ENCODE results near the gene NCF1.
"Not testable (repeated sequence)": the region's sequence is repeated elsewhere in the genome, so short reads cannot be mapped to it uniquely, and the experiment has no call there.

The NCF1 gene

DNA sequence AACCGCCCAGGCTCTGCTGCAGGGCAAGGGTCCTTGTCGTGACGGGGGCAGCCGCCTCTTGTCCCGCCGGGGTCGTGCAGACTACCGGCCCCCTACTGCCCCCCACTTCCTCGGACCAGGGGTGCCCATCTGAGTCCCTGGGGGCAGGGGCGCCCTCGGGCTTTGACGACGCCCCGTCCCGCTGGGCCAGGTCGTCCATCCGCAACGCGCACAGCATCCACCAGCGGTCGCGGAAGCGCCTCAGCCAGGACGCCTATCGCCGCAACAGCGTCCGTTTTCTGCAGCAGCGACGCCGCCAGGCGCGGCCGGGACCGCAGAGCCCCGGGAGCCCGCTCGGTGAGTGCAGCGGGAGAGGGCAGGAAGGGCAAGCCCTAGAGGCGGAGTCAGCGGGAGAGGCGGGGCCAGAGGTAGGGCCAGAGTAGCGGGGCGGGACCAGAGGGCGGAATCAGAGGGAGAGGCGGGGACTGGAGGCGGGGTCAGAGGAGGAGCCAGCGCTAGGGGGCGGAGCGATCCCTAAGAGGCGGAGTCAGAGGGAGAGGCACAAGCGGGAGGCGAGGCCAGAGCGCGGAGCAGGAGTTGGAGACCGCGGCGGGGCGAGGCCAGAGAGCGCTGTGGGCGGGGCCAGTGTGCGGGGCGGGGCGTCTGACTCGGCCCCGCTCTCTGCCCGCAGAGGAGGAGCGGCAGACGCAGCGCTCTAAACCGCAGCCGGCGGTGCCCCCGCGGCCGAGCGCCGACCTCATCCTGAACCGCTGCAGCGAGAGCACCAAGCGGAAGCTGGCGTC, 14.7 kb downstream of the NCF1 start:
- DNase-seq: peak; percentile 95

DNA sequence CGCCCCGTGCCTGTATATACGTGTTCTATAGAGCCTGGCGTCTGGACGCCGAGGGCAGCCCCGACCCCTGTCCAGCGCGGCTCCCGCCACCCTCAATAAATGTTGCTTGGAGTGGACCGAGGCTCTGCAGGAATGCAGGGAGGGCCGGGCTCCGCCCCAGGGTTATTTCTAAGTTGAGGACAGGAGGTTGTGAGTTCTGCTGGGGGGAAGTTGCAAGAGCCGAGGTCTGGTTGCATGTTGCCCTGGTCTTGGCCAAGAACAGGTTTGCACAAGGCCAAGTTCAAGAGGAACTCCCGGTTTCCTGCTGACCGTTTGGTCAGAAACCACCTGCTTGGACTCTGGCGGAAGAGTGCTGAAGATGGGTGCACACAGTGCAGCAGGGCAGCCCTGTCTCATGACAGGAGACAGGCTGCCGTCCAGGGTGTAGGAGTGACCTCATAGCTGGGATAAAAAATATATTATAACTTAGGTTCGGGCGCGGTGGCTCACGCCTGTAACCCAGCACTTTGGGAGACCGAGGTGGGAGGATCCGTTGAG, 15.5 kb downstream of the NCF1 start:
- not testable (repeated sequence) for DNase-seq

DNA sequence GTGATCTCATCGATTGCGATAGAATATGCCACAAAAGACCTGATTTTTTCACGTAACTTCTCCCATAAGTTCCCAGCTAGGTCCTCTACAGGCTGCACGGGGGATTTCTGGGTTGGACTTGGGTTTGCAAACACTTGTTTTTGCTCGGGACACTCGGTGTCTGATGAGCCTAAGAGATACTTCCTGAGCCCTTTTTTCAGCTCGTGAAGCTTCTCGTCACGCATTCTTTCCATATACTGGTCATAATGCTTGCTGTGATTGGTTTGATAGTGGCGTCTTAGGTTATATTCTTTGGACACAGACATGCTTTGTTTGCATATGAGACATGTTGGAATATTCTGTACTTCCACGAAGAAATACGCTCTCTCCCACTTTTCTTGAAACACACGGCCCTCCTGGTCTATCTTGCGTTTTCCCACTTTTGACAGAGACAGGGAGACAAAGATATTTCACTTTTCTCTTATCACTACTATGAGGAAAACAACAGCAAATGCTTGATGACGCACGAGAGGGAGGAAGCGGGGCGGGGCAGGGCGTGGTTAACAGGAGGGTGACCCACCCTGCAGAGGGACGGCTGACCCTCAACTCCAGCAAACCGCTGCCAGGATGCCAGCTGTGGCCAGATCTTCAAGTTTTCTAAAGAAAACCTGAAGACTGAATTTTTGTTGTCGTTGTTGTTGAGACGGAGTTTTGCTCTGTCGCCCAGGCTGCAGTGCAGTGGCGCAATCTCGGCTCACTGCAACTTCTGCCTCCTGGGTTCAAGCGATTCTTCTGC, 24.2 kb downstream of the NCF1 start:
- DNase-seq: not testable (repeated sequence)

DNA sequence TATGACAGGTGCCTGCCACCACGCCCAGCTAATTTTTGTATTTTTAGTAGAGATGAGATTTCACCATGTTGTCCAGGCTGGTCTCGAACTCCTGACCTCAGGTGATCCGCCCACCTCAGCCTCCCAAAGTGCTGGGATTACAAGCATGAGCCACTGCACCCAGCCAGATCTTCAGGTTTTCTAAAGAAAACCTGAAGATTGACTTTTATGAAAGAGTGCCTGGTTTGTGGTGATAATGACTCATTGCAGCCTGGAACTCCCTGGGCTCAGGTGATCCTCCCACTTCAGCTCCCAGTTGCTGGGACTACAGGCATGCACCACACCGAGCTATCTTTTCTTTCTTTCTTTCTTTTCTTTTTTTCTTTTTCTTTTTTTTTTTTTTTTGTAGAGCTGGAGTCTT, 24.8 kb downstream of the NCF1 start:
- not testable (repeated sequence) for DNase-seq

DNA sequence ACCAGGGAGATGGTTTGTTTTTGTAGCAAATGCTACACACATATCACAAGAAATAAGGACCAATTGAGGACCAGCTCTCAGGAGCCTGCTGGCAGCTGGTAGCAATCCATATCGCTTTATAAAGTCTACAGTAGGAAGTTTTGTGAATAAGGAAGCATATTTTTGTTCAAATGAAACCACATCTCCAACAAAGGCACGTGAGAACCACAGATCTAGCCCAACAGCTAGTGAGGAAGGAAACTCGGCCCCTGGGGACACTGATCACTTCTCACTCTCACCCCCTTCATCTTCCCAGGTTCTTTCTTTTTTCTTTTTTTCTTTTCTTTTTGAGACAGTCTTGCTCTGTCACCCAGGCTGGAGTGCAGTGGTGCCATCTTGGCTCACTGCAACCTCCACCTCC, 42.1 kb downstream of the NCF1 start:
- peak; percentile 27 for DNase-seq

GRCh38 chr7:74820146-74820805, 46.5 kb downstream of the NCF1 start:
- DNase-seq: not testable (repeated sequence)

- DNase-seq: not testable (repeated sequence)
Observed at GRCh38 chr7:74821259-74821658, 47.4 kb downstream of the NCF1 start.

DNA sequence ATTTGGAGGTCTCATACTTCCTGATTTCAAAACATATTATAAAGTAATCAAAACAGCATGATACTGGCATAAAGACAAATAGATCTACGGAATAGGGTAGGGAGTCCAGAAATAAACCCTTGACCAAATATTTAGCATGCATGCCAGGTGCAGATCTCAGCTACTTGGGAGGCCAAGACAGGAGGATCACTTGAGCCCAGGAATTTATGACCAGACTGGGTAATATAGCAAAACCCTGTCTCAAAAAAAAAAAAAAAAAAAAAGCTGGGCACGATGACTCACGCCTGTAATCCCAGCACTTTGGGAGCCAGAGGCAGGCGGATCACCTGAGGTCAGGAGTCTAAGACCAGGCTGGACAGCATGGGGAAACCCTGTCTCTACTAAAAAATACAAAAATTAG, 56.1 kb downstream of the NCF1 start:
- not testable (repeated sequence) for DNase-seq

DNA sequence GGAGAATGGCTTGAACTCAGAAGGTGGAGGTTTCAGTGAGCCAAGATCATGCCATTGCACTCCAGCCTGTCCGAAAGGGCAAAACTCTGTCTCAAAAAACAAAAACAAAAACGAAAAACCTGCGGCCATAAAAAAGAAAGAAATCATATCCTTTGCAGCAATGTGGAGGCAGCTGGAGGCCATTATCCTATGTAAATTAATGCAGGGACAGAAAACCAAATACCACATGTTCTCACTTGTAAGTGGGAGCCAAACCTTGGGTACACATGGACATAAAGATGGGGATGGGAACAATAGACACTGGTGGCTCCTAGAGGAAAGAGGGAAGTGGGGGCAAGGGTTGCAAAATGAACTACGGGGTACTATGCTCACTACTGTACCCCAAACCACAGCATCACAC, 56.6 kb downstream of the NCF1 start:
- not testable (repeated sequence) for DNase-seq
